ENCODE data around the gene HP.
"Not testable (repeated sequence)": the region's sequence is repeated elsewhere in the genome, so short reads cannot be mapped to it uniquely, and the experiment has no call there.

The HP gene

DNA sequence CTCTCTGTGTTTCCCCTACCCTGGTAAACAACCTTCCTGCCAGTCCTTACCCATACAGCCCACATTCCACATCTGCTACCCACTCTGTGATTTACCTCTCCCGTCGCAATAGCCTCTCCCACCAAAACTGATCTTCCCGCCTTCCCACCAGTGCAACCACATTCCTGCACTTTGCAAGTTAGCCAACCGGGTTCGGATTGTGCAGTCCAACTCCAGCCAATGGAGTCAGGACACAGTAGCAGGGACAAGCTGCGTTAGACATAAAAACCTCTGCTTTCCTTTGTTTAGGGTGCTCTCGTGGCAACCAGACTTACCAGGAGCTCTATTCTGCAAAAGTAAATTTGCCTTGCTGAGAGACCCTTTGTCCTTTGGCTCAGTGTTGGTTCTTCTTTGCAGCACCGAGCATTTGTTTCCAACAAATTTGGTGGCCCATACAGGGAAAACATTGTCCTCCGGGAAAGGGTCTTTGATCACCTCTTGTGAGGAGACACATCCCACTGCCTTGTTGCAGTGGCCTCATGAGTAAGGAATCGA lies 10.1 kb downstream of the HP start:
- Histone ChIP-seq H3K36me3 (ENCODE audit: control insufficient read depth, insufficient read depth, low read length) (no peaks in the 10 kb centered on the region), H3K4me1 (ENCODE audit: control insufficient read depth, insufficient read depth, low read length) (no peaks in the 10 kb centered on the region), H3K9me3 (ENCODE audit: control insufficient read depth, insufficient read depth, low read depth, low read length) (no peaks in the 10 kb centered on the region), H3K27me3 (ENCODE audit: control insufficient read depth, insufficient read depth, low read length) (no peaks in the 10 kb centered on the region), H3K9ac (ENCODE audit: low read length) (no peak overlapping the region), H3K4me3 (ENCODE audit: low read depth, low read length) (no peak overlapping the region), H3K27ac (ENCODE audit: low read depth, low read length) (no peak overlapping the region)

DNA sequence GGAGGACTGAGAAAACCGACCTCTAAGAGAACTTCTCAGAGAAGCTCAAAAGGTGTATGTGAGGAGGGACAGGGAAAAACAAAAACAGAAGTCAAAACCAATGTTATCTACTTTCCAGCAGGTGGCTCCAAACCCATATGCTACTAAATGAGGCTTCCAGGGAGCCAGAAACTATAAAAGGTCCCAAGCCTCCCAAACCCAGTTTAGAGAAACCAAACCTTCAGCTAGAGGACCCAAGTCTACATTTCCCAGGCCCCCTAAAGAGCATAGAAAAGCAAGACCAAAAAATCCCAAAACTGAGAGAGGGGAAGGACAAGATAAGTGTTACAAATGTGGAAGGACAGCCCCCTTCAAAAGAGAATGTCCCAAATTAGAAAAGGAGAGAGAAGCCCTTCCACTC lies 12.4 kb downstream of the HP start:
- no peaks in the 10 kb centered on the region for H3K27me3 ChIP-seq (ENCODE audit: control insufficient read depth, insufficient read depth, low read length)
- no peak overlapping the region for H3K4me3 ChIP-seq (ENCODE audit: low read depth, low read length)
- no peak overlapping the region for H3K9ac ChIP-seq (ENCODE audit: low read length)
- no peaks in the 10 kb centered on the region for H3K9me3 ChIP-seq (ENCODE audit: control insufficient read depth, insufficient read depth, low read depth, low read length)
- H3K27ac ChIP-seq (ENCODE audit: low read depth, low read length), result no peak overlapping the region
- no peaks in the 10 kb centered on the region for H3K36me3 ChIP-seq (ENCODE audit: control insufficient read depth, insufficient read depth, low read length)
- H3K4me1 ChIP-seq (ENCODE audit: control insufficient read depth, insufficient read depth, low read length), result no peaks in the 10 kb centered on the region

DNA sequence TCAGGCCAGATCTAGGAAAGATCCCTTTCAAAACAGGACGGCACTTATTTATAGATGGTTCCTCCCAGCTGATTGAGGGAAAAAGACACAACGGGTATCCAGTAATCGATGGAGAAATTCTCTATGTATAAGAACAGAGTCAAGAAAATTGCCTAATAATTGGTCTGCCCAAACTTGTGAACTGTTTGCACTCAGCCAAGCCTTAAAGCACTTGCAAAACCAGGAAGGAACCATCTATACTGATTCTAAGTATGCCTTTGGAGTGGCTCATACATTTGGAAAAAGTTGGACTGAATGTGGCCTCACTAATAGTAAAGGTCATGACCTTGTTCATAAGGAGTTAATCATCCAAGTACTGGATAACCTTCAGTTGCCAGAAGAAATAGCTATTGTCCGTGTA lies 14.6 kb downstream of the HP start:
- Histone ChIP-seq H3K27me3 (ENCODE audit: control insufficient read depth, insufficient read depth, low read length) (no peaks in the 10 kb centered on the region), H3K9me3 (ENCODE audit: control insufficient read depth, insufficient read depth, low read depth, low read length) (no peaks in the 10 kb centered on the region), H3K27ac (ENCODE audit: low read depth, low read length) (no peak overlapping the region), H3K4me1 (ENCODE audit: control insufficient read depth, insufficient read depth, low read length) (no peaks in the 10 kb centered on the region), H3K36me3 (ENCODE audit: control insufficient read depth, insufficient read depth, low read length) (no peaks in the 10 kb centered on the region), H3K4me3 (ENCODE audit: low read depth, low read length) (no peak overlapping the region), H3K9ac (ENCODE audit: low read length) (no peak overlapping the region)

DNA sequence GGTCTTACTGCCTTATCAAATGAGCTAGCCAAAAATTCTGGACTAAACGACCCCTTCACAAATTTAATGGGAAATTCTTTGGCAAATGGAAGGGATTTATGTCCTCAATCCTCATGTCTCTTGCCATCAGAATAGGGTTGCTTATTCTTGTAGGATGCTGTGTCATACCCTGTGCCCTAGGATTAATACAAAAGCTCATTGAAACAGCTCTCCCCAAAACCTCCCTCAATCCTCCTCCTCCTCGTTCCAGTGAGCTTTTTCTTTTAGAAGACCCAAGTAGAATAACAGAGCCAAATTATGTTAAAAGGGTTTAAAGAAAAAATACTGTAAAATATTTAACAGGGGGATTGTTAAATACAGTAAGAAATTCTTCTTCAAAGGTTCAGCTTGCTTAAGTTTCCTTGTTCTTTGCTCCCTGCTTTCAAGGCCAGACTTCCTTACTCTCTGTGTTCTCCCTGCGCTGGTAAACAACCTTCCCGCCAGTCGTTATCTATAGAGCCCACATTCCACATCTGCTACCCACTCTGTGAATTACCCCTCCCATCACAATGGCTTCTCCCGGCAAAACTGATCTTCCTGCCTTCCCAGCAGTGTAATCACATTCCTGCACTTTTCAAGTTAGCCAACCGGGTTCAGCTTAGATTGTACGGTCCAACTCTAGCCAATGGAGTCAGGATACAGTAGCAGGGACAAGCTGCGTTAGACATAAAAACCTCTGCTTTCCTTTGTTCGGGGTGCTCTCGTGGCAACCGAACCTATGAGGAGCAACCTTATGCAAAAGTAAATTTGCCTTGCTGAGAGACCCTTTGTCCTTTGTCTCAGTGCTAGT lies 18.4 kb downstream of the HP start:
- H3K27me3 ChIP-seq (ENCODE audit: control insufficient read depth, insufficient read depth, low read length), result no peaks in the 10 kb centered on the region
- H3K9ac ChIP-seq (ENCODE audit: low read length), result no peak overlapping the region
- H3K27ac ChIP-seq (ENCODE audit: low read depth, low read length), result no peak overlapping the region

DNA sequence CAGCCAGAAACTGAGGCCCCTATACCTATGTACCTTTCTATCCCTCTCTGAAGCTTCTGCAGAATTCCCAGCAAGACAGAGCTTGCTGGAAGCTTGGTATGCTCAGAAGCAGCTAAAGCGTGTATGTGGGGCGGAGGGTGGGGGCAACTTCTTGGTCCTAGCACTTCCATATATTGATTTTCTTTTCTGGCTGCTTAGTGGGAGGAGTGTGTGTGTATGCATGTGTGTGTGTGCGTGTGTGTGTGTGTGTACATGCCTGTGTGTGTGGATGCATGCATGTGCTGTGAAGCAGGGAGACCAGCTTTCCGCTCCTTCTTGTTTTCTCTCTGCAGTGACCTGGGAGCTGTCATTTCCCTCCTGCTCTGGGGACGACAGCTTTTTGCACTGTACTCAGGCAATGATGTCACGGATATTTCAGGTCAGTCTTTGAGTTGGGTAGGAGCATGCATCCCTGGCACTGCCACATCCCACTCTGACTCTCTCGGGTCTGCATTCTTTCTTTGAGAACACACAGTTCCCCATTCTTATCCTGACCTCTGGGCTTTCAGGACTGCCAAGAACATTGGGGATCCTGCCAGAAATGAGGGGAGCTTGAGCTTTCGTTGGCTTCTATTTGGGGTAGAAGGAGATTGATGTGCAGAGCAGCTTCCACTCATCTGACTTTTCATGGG lies 19.4 kb downstream of the HP start:
- H3K36me3 ChIP-seq (ENCODE audit: control insufficient read depth, insufficient read depth, low read length), result no peaks in the 10 kb centered on the region
- H3K27me3 ChIP-seq (ENCODE audit: control insufficient read depth, insufficient read depth, low read length), result no peaks in the 10 kb centered on the region
- H3K27ac ChIP-seq (ENCODE audit: low read depth, low read length), result no peak overlapping the region
- no peak overlapping the region for H3K9ac ChIP-seq (ENCODE audit: low read length)
- H3K9me3 ChIP-seq (ENCODE audit: control insufficient read depth, insufficient read depth, low read depth, low read length), result no peaks in the 10 kb centered on the region
- H3K4me3 ChIP-seq (ENCODE audit: low read depth, low read length), result no peak overlapping the region
- no peaks in the 10 kb centered on the region for H3K4me1 ChIP-seq (ENCODE audit: control insufficient read depth, insufficient read depth, low read length)

More for the DNA sequence above, 18.4 kb downstream of the HP start:
- Histone ChIP-seq H3K4me1 (ENCODE audit: control insufficient read depth, insufficient read depth, low read length) (no peaks in the 10 kb centered on the region), H3K36me3 (ENCODE audit: control insufficient read depth, insufficient read depth, low read length) (no peaks in the 10 kb centered on the region), H3K9me3 (ENCODE audit: control insufficient read depth, insufficient read depth, low read depth, low read length) (no peaks in the 10 kb centered on the region), H3K4me3 (ENCODE audit: low read depth, low read length) (no peak overlapping the region)

DNA sequence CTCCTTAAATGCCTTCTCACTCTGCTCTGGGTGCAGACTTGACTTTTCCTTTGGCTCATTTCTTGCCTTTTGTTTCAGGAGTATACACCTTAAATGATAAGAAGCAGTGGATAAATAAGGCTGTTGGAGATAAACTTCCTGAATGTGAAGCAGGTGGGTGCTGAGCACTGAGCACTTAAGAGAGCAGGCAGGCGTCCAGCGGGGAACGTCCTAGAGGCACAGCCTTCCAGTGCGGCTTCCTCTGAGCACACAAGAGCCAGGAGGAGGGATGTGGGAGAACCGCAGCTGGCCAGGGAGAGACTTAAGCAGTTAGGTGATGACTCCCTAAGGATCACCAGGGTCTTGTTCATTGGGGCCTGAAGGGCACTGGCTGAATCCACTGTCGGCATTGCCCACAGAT lies 20.8 kb downstream of the HP start:
- not testable (repeated sequence) for H3K27me3 ChIP-seq (ENCODE audit: control insufficient read depth, insufficient read depth, low read length); H3K4me1 ChIP-seq (ENCODE audit: control insufficient read depth, insufficient read depth, low read length); H3K27ac ChIP-seq (ENCODE audit: low read depth, low read length); H3K9ac ChIP-seq (ENCODE audit: low read length); H3K9me3 ChIP-seq (ENCODE audit: control insufficient read depth, insufficient read depth, low read depth, low read length); H3K36me3 ChIP-seq (ENCODE audit: control insufficient read depth, insufficient read depth, low read length); H3K4me3 ChIP-seq (ENCODE audit: low read depth, low read length)

DNA sequence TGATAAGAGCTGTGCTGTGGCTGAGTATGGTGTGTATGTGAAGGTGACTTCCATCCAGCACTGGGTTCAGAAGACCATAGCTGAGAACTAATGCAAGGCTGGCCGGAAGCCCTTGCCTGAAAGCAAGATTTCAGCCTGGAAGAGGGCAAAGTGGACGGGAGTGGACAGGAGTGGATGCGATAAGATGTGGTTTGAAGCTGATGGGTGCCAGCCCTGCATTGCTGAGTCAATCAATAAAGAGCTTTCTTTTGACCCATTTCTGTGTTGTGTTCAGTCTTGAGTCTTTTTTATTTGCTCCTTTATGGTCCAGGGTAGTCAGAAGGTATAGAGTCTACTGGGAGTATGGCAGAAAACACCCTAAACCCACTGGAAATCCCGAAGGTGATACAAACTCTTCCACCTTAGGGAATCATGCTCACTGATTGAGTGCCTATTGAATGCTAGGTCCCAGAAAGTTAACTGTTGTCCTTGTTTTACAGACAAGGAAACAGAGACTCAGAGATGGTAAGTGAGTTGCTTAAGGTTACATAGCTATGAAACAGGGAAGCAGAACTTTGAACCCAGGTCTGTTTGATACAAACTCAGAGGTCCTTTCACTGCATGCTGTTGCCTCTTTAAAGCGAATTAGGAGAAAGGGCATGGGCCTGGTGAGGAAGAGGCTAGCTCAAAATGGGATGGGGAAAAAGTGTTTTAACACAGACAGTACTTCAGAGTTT lies 22.8 kb downstream of the HP start:
- not testable (repeated sequence) for H3K27ac ChIP-seq (ENCODE audit: low read depth, low read length); H3K36me3 ChIP-seq (ENCODE audit: control insufficient read depth, insufficient read depth, low read length); H3K9me3 ChIP-seq (ENCODE audit: control insufficient read depth, insufficient read depth, low read depth, low read length); H3K4me3 ChIP-seq (ENCODE audit: low read depth, low read length); H3K9ac ChIP-seq (ENCODE audit: low read length); H3K27me3 ChIP-seq (ENCODE audit: control insufficient read depth, insufficient read depth, low read length); H3K4me1 ChIP-seq (ENCODE audit: control insufficient read depth, insufficient read depth, low read length)

DNA sequence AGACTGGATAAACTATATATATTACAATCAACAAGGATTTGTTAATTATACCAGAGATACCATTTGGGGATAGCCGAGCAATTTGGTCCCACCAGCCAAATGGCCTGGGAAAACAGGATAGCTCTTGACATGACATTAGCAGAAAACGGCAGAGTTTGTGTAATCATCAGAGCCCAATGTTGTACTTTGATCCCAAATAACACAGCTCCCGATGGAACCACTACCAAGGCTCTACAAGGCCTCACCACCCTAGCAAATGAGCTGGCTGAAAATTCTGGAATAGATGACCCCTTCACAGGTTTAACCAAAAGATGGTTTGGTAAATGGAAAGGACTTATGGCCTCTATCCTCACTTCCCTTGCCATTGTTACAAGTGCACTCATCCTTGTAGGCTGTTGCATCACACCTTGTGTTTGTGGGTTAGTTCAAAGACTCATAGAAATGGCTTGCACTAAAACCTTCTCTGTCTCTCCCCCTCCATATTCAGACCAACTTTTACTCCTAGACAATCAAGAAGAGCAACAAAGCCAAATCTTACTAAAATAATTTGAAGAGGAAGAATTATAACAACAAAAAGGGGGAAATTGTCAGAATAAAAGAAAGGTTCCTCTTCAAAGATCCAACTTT lies 29.6 kb downstream of the HP start:
- H3K9me3 ChIP-seq (ENCODE audit: control insufficient read depth, insufficient read depth, low read depth, low read length), result peaks cover 15% of the 10 kb centered on the region; the same call in 1 of the 2 replicates
- H3K9ac ChIP-seq (ENCODE audit: low read length), result no peak overlapping the region
- H3K36me3 ChIP-seq (ENCODE audit: control insufficient read depth, insufficient read depth, low read length), result peaks cover 44% of the 10 kb centered on the region
- H3K4me3 ChIP-seq (ENCODE audit: low read depth, low read length), result no peak overlapping the region
- H3K27me3 ChIP-seq (ENCODE audit: control insufficient read depth, insufficient read depth, low read length), result no peaks in the 10 kb centered on the region
- H3K4me1 ChIP-seq (ENCODE audit: control insufficient read depth, insufficient read depth, low read length), result no peaks in the 10 kb centered on the region; the same call in 1 of the 2 replicates
- H3K27ac ChIP-seq (ENCODE audit: low read depth, low read length), result no peak overlapping the region

DNA sequence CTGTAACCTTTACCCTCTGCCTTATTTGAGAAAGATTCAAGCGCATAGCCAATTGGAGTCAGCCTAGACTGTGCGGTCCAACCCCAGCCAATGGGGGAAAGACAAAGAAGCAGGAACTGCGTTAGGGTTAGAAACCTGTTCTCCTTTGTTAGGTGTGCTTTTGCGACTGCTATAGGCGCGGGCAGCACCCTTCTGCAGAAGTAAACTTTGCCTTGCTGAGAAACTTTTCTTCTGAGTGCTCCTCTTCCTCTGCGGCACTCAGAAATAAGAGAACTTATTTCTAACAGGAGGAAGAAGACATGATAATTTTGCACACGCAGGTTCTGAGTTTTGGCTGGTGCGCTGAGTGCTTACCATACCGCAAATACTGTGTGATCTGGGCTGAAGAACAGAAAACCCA lies 30.1 kb downstream of the HP start:
- Histone ChIP-seq H3K9me3 (ENCODE audit: control insufficient read depth, insufficient read depth, low read depth, low read length) (peaks cover 15% of the 10 kb centered on the region; the same call in 1 of the 2 replicates), H3K27ac (ENCODE audit: low read depth, low read length) (no peak overlapping the region), H3K36me3 (ENCODE audit: control insufficient read depth, insufficient read depth, low read length) (peaks cover 49% of the 10 kb centered on the region)

DNA sequence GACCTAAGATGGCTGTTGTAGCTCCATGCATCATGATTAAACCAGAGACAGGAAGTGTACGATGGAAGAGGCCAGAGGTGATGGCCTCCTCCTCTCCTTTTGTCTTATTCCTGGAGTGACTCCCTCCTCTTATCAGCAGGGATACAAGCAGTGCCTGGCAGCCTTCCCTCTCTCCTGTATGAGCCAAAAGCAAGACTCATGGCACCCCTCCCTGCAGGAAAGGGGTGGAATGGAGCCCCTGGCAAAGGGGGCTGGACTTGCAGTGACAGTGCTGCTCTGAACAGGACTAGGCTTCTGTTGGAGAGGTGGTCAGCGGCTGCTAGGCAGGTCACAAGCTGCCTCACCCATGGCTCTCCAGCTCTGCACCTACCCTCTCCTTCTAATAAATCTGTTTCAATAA lies 30.7 kb downstream of the HP start:
- no peaks in the 10 kb centered on the region for H3K27me3 ChIP-seq (ENCODE audit: control insufficient read depth, insufficient read depth, low read length)
- H3K36me3 ChIP-seq (ENCODE audit: control insufficient read depth, insufficient read depth, low read length), result peaks cover 55% of the 10 kb centered on the region
- H3K4me1 ChIP-seq (ENCODE audit: control insufficient read depth, insufficient read depth, low read length), result no peaks in the 10 kb centered on the region; the same call in 1 of the 2 replicates
- peaks cover 15% of the 10 kb centered on the region; the same call in 1 of the 2 replicates for H3K9me3 ChIP-seq (ENCODE audit: control insufficient read depth, insufficient read depth, low read depth, low read length)
- H3K4me3 ChIP-seq (ENCODE audit: low read depth, low read length), result no peak overlapping the region
- no peak overlapping the region for H3K27ac ChIP-seq (ENCODE audit: low read depth, low read length)
- no peak overlapping the region for H3K9ac ChIP-seq (ENCODE audit: low read length)

More for the DNA sequence above, 30.1 kb downstream of the HP start:
- no peak overlapping the region for H3K4me3 ChIP-seq (ENCODE audit: low read depth, low read length)
- no peaks in the 10 kb centered on the region for H3K27me3 ChIP-seq (ENCODE audit: control insufficient read depth, insufficient read depth, low read length)
- H3K4me1 ChIP-seq (ENCODE audit: control insufficient read depth, insufficient read depth, low read length), result no peaks in the 10 kb centered on the region; the same call in 1 of the 2 replicates
- H3K9ac ChIP-seq (ENCODE audit: low read length), result no peak overlapping the region
